ENCODE data around the gene PLA2G3. TPM values are rescaled to one million over a fixed set of nuclear protein-coding genes. Genes with fewer than 3 reads are reported as not detected.

PLA2G3 gene
- total RNA-seq, 1 experiment from 2014 or later = 8.2 TPM

- H3K56ac ChIP-seq (ENCODE audit: insufficient read length, low read depth, low read length) = no peak overlapping the region
- H3K23me2 ChIP-seq (ENCODE audit: insufficient read length, low read depth, low read length, poor library complexity, severe bottlenecking) = peaks cover 8% of the 10 kb centered on the region
- H2AFZ ChIP-seq (ENCODE audit: low read length) = no peak overlapping the region
- no peak overlapping the region for H4K91ac ChIP-seq (ENCODE audit: insufficient read length, low read depth, low read length)
- Mint-ChIP-seq H3K36me3 (ENCODE audit: insufficient read depth in 1 of 3, low read depth in 3 of 3) (peaks cover 0 to 1% (median 0%) of the 10 kb centered on the region in 3 experiments; a peak in 2 of 7 replicates), H3K27me3 (ENCODE audit: low read depth) (peaks cover 27% of the 10 kb centered on the region), H3K27ac (no peak overlapping the region), H3K4me3 (no peak overlapping the region; a peak in 1 of 5 replicates), H3K9me3 (0 out of 5 replicates have a peak, but pooled peaks cover 0 to 2% of the 10 kb centered on the region in 2 experiments), H3K4me1 (peaks cover 12 to 32% of the 10 kb centered on the region in 2 experiments)
- no peak for TF ChIP-seq CTCF (conservative IDR thresholded peaks at IDR 0.05)
- 0 out of 2 replicates have a peak, but pooled peaks cover 2% of the 10 kb centered on the region for H3K4me1 ChIP-seq (ENCODE audit: insufficient read depth, low read length)
- no peak overlapping the region for H2AK5ac ChIP-seq (ENCODE audit: insufficient read length, low read length)
- WGBS (ENCODE audit: extremely low coverage, insufficient read length, low lambda C conversion rate) = no CpG with 5 or more reads among the region's 33 CpGs
- H3K79me1 ChIP-seq (ENCODE audit: insufficient read depth, low read depth, low read length, poor library complexity, severe bottlenecking) = no peaks in the 10 kb centered on the region
- H2BK120ac ChIP-seq (ENCODE audit: low read depth, low read length, poor library complexity, severe bottlenecking) = no peak overlapping the region
- no peak for DNase-seq
- no peak overlapping the region for H2BK15ac ChIP-seq (ENCODE audit: low read depth, low read length)
- H4K8ac ChIP-seq (replicated peaks; ENCODE audit: insufficient read length, low read depth, low read length) = no peak overlapping the region
- no peak overlapping the region for H3K4ac ChIP-seq (ENCODE audit: low read depth, low read length)
- H3K4me2 ChIP-seq (ENCODE audit: insufficient read depth, insufficient read length, low read length) = no peak overlapping the region
- H3K14ac ChIP-seq (ENCODE audit: insufficient read depth, low read length) = no peak overlapping the region
- H3K27ac ChIP-seq (ENCODE audit: insufficient read length, low read depth, low read length) = no peak overlapping the region
- H3K9me3 ChIP-seq (ENCODE audit: control insufficient read depth, low read depth, low read length) = no peaks in the 10 kb centered on the region
- H4K5ac ChIP-seq (ENCODE audit: insufficient read length, low read depth, low read length) = no peak overlapping the region
- H2BK20ac ChIP-seq (ENCODE audit: low read depth, low read length, poor library complexity, severe bottlenecking) = no peak overlapping the region
- no peak overlapping the region for H2BK5ac ChIP-seq (ENCODE audit: insufficient read length, low read length)
- no peak overlapping the region for H2BK12ac ChIP-seq (ENCODE audit: insufficient read length, low read depth, low read length)
- H3K23ac ChIP-seq (ENCODE audit: insufficient read length, low read depth, low read length) = no peak overlapping the region
- no peak overlapping the region for H3T11ph ChIP-seq (ENCODE audit: low read length)
- no peaks in the 10 kb centered on the region for H4K20me1 ChIP-seq (ENCODE audit: control insufficient read depth, insufficient read depth, insufficient read length)
- no peak overlapping the region for H3K9ac ChIP-seq (ENCODE audit: extremely low read depth, insufficient read length, low read length)
- peaks cover 12% of the 10 kb centered on the region; the same call in 1 of the 2 replicates for H3K27me3 ChIP-seq (ENCODE audit: insufficient read depth, low read length)
- no peak overlapping the region for H3K18ac ChIP-seq (ENCODE audit: insufficient read length, low read depth, low read length)
- no peaks in the 10 kb centered on the region for H3K79me2 ChIP-seq (ENCODE audit: insufficient read depth, low read length)
Observed at GRCh38 chr22:31103899-31104694, 36.2 kb downstream of the PLA2G3 start.
